Measurements from ENCODE around the gene GTPBP8. TPM values are rescaled to one million over a fixed set of nuclear protein-coding genes. Genes with fewer than 3 reads are reported as not detected.

Gene GTPBP8
- polyA plus RNA-seq, 1 donor (not counting 4 experiments of a cell fraction or from before 2014, with no cell fraction given), result 16.9 TPM

- Histone ChIP-seq H3K36me3 (ENCODE audit: control insufficient read depth in 2 of 2, extremely low read depth in 1 of 2, insufficient read depth in 2 of 2, low read length in 2 of 2) (no peaks in the 10 kb centered on the region), H2AFZ (ENCODE audit: control insufficient read depth, low read length) (no peak overlapping the region), H3K4me1 (ENCODE audit: control insufficient read depth, extremely low read depth, insufficient read depth, low read length) (no peaks in the 10 kb centered on the region), H3K9me1 (ENCODE audit: control insufficient read depth, extremely low read depth, insufficient read depth, low read length) (no peaks in the 10 kb centered on the region), H3K9me3 (ENCODE audit: control insufficient read depth, low read depth, low read length) (peaks cover 3% of the 10 kb centered on the region), H3K9ac (ENCODE audit: control insufficient read depth, extremely low read depth, insufficient read depth, low read length) (no peak overlapping the region), H3K79me2 (ENCODE audit: control insufficient read depth, insufficient read depth, low read length) (no peaks in the 10 kb centered on the region), H3K4me2 (ENCODE audit: control insufficient read depth, extremely low read depth, insufficient read depth, low read depth, low read length) (no peak overlapping the region), H3K27me3 (ENCODE audit: control insufficient read depth, extremely low read depth, insufficient read depth, low read length) (no peaks in the 10 kb centered on the region), H4K20me1 (ENCODE audit: control insufficient read depth, extremely low read depth, insufficient read depth, low read length) (no peaks in the 10 kb centered on the region), H3K27ac (ENCODE audit: control insufficient read depth, insufficient read depth, low read length) (no peak overlapping the region), H3K4me3 (ENCODE audit: control insufficient read depth in 2 of 3, extremely low read depth in 1 of 3, insufficient read depth in 2 of 3, low read depth in 1 of 3, low read length in 3 of 3) (no peak overlapping the region)
- no peak for FAIRE-seq
- no peak for TF ChIP-seq EZH2 (IDR thresholded peaks at IDR 0.05; ENCODE audit: low read length)
- TF ChIP-seq CTCF (optimal IDR thresholded peaks at IDR 0.05 in 1 of 3, IDR thresholded peaks at IDR 0.05 in 1 of 3, conservative IDR thresholded peaks at IDR 0.05 in 1 of 3; ENCODE audit: extremely low read depth in 1 of 3, insufficient read depth in 2 of 3, low read length in 3 of 3), result no peak
- dilution Hi-C loops (cut with MboI; ENCODE audit: extremely low pct_ligation_motif_present, low sequenced_read_pairs), result no loop called here
- DNase-seq (ENCODE audit: low read depth, low spot score), result no peak
These were observed 24.2 kb upstream of the GTPBP8 start for GRCh38 chr3:112966633-112967032.

GRCh38 chr3:112967425-112967824 lies 23.4 kb upstream of the GTPBP8 start:
- H3K36me3 ChIP-seq (ENCODE audit: control insufficient read depth in 2 of 2, extremely low read depth in 1 of 2, insufficient read depth in 2 of 2, low read length in 2 of 2), result no peaks in the 10 kb centered on the region
- no peak overlapping the region for H2AFZ ChIP-seq (ENCODE audit: control insufficient read depth, low read length)
- TF ChIP-seq CTCF (optimal IDR thresholded peaks at IDR 0.05 in 1 of 3, IDR thresholded peaks at IDR 0.05 in 1 of 3, conservative IDR thresholded peaks at IDR 0.05 in 1 of 3; ENCODE audit: extremely low read depth in 1 of 3, insufficient read depth in 2 of 3, low read length in 3 of 3) (no peak), EZH2 (IDR thresholded peaks at IDR 0.05; ENCODE audit: low read length) (no peak)
- FAIRE-seq (no peak), DNase-seq (ENCODE audit: low read depth, low spot score) (no peak)
- H3K9me1 ChIP-seq (ENCODE audit: control insufficient read depth, extremely low read depth, insufficient read depth, low read length), result no peaks in the 10 kb centered on the region
- H4K20me1 ChIP-seq (ENCODE audit: control insufficient read depth, extremely low read depth, insufficient read depth, low read length), result no peaks in the 10 kb centered on the region
- H3K27ac ChIP-seq (ENCODE audit: control insufficient read depth, insufficient read depth, low read length), result no peak overlapping the region
- no peak overlapping the region for H3K4me2 ChIP-seq (ENCODE audit: control insufficient read depth, extremely low read depth, insufficient read depth, low read depth, low read length)
- no peak overlapping the region for H3K9ac ChIP-seq (ENCODE audit: control insufficient read depth, extremely low read depth, insufficient read depth, low read length)
- H3K4me3 ChIP-seq (ENCODE audit: control insufficient read depth in 2 of 3, extremely low read depth in 1 of 3, insufficient read depth in 2 of 3, low read depth in 1 of 3, low read length in 3 of 3), result no peak overlapping the region
- H3K9me3 ChIP-seq (ENCODE audit: control insufficient read depth, low read depth, low read length), result peaks cover 3% of the 10 kb centered on the region
- H3K4me1 ChIP-seq (ENCODE audit: control insufficient read depth, extremely low read depth, insufficient read depth, low read length), result no peaks in the 10 kb centered on the region
- H3K27me3 ChIP-seq (ENCODE audit: control insufficient read depth, extremely low read depth, insufficient read depth, low read length), result no peaks in the 10 kb centered on the region
- dilution Hi-C loops (cut with MboI; ENCODE audit: extremely low pct_ligation_motif_present, low sequenced_read_pairs), result no loop called here
- H3K79me2 ChIP-seq (ENCODE audit: control insufficient read depth, insufficient read depth, low read length), result no peaks in the 10 kb centered on the region

All from keratinocyte (primary cell).